HepG2 (cell line): ENCODE results near the gene MALRD1. TPM values are rescaled to one million over a fixed set of nuclear protein-coding genes. Genes with fewer than 3 reads are reported as not detected.

ENCODE experiments used
- ERF ChIP-seq: IDR thresholded peaks from 2 replicates; pipeline ENCODE4 v1.6.1; 2018; ENCODE audit warnings: missing biosample characterization, missing genetic modification reagents
- HCFC1 ChIP-seq: fragments of 150-350 bp; IDR thresholded peaks from 2 replicates; pipeline ENCODE4 v1.6.1; 2014; ENCODE audit warnings: low read depth, low read length
- HNF1A ChIP-seq, 2 experiments: sonication (generic) in 1 of 2; formaldehyde crosslinking in 1 of 2; IDR thresholded peaks; 2 replicates each; pipeline versions ENCODE4 v1.4.0 to v1.6.1; 2016 to 2020; ENCODE audit warnings: borderline replicate concordance in 1 of 2, low read depth in 1 of 2, mild to moderate bottlenecking in 1 of 2, missing genetic modification reagents in 1 of 2
- PITX1 ChIP-seq: sonication (generic); formaldehyde crosslinking; IDR thresholded peaks from 2 replicates; pipeline ENCODE4 v1.5.1; 2020; ENCODE audit warnings: mild to moderate bottlenecking, missing genetic modification reagents
- POLR2AphosphoS5 ChIP-seq: IDR thresholded peaks from 2 replicates; pipeline ENCODE4 v1.6.1; 2012; ENCODE audit warnings: low read depth, low read length
- SUZ12 ChIP-seq: fragments of 150-350 bp; IDR thresholded peaks from 2 replicates; pipeline ENCODE4 v1.6.1; 2014; ENCODE audit warnings: low read depth, low read length
- THRA ChIP-seq: sonication (generic); formaldehyde crosslinking; IDR thresholded peaks from 2 replicates; pipeline ENCODE4 v1.4.0; 2020; ENCODE audit warnings: missing genetic modification reagents, borderline replicate concordance
- ZNF136 ChIP-seq: sonication (generic); formaldehyde crosslinking; IDR thresholded peaks from 2 replicates; pipeline ENCODE4 v1.8.1; 2022; ENCODE audit warnings: low read depth, mild to moderate bottlenecking, moderate library complexity, missing genetic modification reagents
- ZNF619 ChIP-seq: sonication (generic); formaldehyde crosslinking; IDR thresholded peaks from 2 replicates; pipeline ENCODE4 v1.4.0; 2020; ENCODE audit warnings: mild to moderate bottlenecking, missing genetic modification reagents
- ZNF703 ChIP-seq: sonication (generic); formaldehyde crosslinking; IDR thresholded peaks from 2 replicates; pipeline ENCODE4 v1.5.1; 2020; ENCODE audit warnings: missing genetic modification reagents, mild to moderate bottlenecking, moderate library complexity, borderline replicate concordance
- ZNF761 ChIP-seq: sonication (generic); formaldehyde crosslinking; conservative IDR thresholded peaks from 2 replicates; pipeline ENCODE4 v1.4.0; 2020; ENCODE audit warnings: mild to moderate bottlenecking, missing genetic modification reagents
- polyA plus RNA-seq, 8 experiments: library from polyadenylated mRNA; depleted of rRNA in 3 of 8; stranded (reverse) in 7 of 8; unstranded in 1 of 8; fragments of >200 nt; fragmentation: Illumina TruSeq in 4 of 8; extraction: Trizol in 4 of 8; gene quantifications; 2 replicates each; pipeline versions ENCODE4 v1.2.1 to v1.2.3, GENCODE V29; 2011 to 2016; ENCODE audit warnings: low read depth in 4 of 8, missing spikeins in 1 of 8, mixed read lengths in 1 of 8; ENCODE audit not compliant: insufficient read depth in 1 of 8
- total RNA-seq, 5 experiments: library from RNA; depleted of rRNA; stranded (reverse); fragments of >200 nt; fragmentation: Illumina TruSeq; extraction: Trizol; gene quantifications; 2 replicates each; pipeline ENCODE4 v1.2.3, GENCODE V29; 2016; ENCODE audit warnings: low read depth in 1 of 5

The MALRD1 gene
- total and polyA plus RNA-seq, 2 of the 13 experiments (the other 11 are each of a cell fraction or from before 2014, with no cell fraction given) = 5.7 to 15.4 TPM

GRCh38 chr10:19204246-19204917, 155.8 kb downstream of the MALRD1 start (continued):
- TF ChIP-seq HNF1A (IDR thresholded peaks at IDR 0.05; ENCODE audit: low read depth) (no peak), HNF1A (CRISPR knock-in tag; IDR thresholded peaks at IDR 0.05; ENCODE audit: borderline replicate concordance) (no peak), PITX1 (CRISPR knock-in tag) (no peak), THRA (CRISPR knock-in tag) (no peak), ZNF136 (CRISPR knock-in tag) (no peak), ZNF619 (CRISPR knock-in tag) (no peak), ZNF761 (CRISPR knock-in tag) (no peak), SUZ12 (no peak), POLR2AphosphoS5 (no peak), ZNF703 (CRISPR knock-in tag) (no peak), HCFC1 (no peak), ERF (CRISPR knock-in tag) (no peak)
